Measurements from ENCODE around the gene S100A2. TPM values are rescaled to one million over a fixed set of nuclear protein-coding genes. Genes with fewer than 3 reads are reported as not detected.
A peak's percentile ranks its signal among the peaks of the same experiment; 100 is the strongest.

Gene S100A2
- total RNA-seq, 1 experiment from 2014 or later, result not detected

DNA sequence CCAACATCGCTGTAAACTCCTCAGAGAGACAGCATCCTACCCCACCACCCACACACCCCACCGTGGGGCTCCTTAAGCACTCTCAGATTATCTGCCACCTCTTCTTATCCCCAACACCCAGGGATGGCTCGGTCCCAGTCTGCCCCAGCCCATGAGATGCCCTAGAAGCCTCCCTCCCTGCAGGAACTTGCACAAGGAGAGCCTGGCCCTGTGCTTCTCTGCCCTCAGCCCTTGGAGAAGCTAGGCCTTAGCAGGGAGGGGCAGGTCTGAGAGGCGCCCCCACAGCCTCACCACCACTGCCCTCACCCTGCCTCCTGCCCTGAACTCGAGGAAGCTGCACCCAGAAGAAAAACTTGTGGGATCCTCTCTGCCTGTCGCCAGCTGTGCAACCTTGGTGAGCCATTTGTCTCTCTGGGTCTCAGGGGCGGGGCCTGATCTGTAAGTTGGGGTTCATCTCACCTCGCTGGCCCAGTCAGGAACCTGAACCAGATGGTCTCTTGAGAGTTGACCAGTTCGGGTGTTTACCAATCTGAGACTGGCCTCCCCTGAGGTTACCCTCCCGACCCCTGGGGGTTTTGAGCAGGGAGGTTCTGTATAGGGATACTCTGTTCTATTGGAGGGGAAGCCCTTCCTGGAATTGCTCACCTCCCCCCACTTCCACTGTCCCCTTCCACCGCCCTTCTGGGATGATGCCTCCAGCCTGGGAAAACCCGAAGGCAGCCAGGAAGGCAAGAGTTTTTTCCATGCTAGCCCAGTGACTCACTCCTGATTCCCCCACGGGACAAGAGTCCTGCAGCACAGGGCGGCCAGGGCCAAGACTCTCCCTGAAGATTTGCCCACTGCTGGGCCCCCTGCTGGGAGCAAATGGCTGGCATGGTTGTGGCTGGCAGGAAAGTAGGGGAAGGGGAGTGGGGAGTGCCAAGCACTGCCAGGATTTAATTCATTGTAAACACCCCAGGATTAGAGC lies 16.6 kb downstream of the S100A2 start, which contains the start of gene S100A3:
Gene S100A3, minus strand, starts transcription at position 537 of the 967 bp plus-strand sequence. CDS start 773 bp downstream, outside the sequence.
- no peak within 1 kb of the TSS for H3K27ac ChIP-seq (ENCODE audit: low read length)
- no peak for DNase-seq
- no peaks in the 10 kb centered on the region for H3K27me3 ChIP-seq (ENCODE audit: low read length)
- H4K20me1 ChIP-seq (ENCODE audit: insufficient read depth, low read depth, low read length), result no peaks in the 10 kb centered on the region
- no peaks in the 10 kb centered on the region for H3K9me3 ChIP-seq (ENCODE audit: low read length)
- H3K79me2 ChIP-seq (ENCODE audit: low read length), result no peaks in the 10 kb centered on the region
- no peak within 1 kb of the TSS for H3K9ac ChIP-seq (ENCODE audit: low read length)
- peaks cover 14% of the 10 kb centered on the region for H3K4me1 ChIP-seq (ENCODE audit: low read length)
- H2AFZ ChIP-seq (ENCODE audit: low read length), result no peak within 1 kb of the TSS
- H3K4me2 ChIP-seq (ENCODE audit: low read depth, low read length, poor library complexity, severe bottlenecking), result no peak within 1 kb of the TSS
- no peak within 1 kb of the TSS for H3K4me3 ChIP-seq (ENCODE audit: low read length)
- no peaks in the 10 kb centered on the region for H3K36me3 ChIP-seq (ENCODE audit: insufficient read depth, low read length)
- H3K9me2 ChIP-seq (replicated peaks; ENCODE audit: insufficient read depth, low read length), result no peaks in the 10 kb centered on the region

DNA sequence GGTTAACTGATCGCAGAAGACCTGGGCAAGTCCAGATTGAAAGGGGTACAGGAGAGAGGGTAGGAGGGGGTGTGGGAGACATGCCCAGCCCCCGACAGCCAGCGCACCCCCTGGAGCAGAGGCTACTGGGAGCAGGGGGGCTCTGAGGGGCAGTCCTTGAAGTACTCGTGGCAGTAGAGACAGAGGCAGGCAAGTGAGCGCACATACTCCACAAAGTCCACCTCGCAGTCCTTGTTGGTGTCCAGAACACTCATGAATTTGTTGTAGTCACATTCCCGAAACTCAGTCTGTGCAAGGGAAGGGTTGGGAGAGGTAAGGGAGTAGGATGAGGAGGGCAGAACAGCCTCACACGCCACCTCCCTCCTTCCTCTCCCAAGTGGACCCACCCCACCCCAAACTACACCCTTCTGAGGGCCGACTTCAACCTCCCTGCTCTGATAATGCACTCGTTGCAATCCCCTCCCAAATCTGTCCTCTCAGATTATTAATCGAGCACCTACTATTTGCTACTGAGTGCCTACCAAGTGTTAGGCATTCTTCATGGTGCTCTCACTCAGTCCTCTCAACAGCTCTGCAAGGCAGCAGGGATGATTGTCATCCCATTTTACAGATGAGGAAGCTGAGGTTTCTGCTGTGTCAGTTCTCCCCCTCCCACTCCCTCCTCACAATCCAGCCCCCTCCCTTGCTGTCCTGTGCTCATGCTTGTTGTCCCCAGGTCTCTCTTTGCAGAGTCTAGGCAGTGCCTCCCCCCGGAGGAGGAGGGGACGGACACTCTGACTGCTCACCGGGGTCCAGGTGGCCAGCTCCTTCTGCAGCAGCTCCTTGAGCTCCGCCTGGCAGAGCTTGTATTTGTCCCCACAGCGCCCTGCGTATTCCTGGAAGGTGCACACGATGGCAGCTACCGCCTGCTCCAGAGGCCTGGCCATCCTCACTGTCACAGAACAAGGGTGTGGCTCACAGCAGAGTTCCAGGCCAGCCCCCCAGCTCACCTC lies 17.8 kb downstream of the S100A2 start:
- no peaks in the 10 kb centered on the region for H3K36me3 ChIP-seq (ENCODE audit: insufficient read depth, low read length)
- H3K27ac ChIP-seq (ENCODE audit: low read length), result no peak overlapping the region
- H3K9me2 ChIP-seq (replicated peaks; ENCODE audit: insufficient read depth, low read length), result no peaks in the 10 kb centered on the region
- DNase-seq, result no peak
- no peaks in the 10 kb centered on the region for H3K79me2 ChIP-seq (ENCODE audit: low read length)
- no peak overlapping the region for H2AFZ ChIP-seq (ENCODE audit: low read length)
- H3K4me2 ChIP-seq (ENCODE audit: low read depth, low read length, poor library complexity, severe bottlenecking), result no peak overlapping the region
- H3K4me3 ChIP-seq (ENCODE audit: low read length), result no peak overlapping the region
- H3K27me3 ChIP-seq (ENCODE audit: low read length), result no peaks in the 10 kb centered on the region
- no peak overlapping the region for H3K9ac ChIP-seq (ENCODE audit: low read length)
- H3K4me1 ChIP-seq (ENCODE audit: low read length), result peaks cover 14% of the 10 kb centered on the region
- no peaks in the 10 kb centered on the region for H4K20me1 ChIP-seq (ENCODE audit: insufficient read depth, low read depth, low read length)
- no peaks in the 10 kb centered on the region for H3K9me3 ChIP-seq (ENCODE audit: low read length)

DNA sequence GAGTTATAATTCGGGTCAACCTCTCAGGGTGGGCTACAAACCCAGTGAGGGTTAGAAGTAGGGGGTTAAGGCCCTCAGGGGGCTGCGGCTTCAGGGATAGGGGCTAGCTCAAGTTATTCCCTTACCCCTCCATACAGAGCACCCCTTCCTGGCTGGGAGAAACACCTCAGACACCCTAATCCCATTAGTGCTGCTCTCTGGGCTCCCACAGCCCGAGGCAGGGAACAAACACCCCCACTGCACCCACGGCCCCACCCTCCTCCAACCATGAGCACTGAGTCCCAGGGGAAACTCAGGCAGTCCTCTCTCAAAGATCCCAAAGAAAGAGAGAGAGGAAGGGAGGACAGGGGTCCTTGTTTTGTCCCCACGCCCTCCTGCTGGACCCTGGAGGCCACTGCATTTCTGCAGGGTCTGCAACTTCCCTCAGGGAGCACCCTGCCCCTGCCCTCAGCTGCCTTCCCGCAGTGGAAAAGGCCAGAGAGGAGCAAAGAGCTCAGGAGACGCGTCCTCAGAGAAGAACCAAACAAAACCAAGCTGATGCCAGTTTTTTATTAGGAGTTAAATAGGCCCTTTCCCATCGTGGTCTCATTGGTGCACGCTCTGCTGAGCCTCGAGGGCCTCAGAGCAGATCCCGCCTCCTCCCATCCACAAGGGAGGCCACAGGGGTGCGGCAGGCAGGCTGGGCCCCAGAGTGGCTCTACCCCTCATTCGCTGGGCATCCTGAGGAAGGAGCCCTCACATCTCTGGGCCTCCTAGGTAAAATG lies 18.7 kb downstream of the S100A2 start:
- no peak overlapping the region for H3K4me2 ChIP-seq (ENCODE audit: low read depth, low read length, poor library complexity, severe bottlenecking)
- no peak overlapping the region for H3K4me3 ChIP-seq (ENCODE audit: low read length)
- no peaks in the 10 kb centered on the region for H3K36me3 ChIP-seq (ENCODE audit: insufficient read depth, low read length)
- no peak for DNase-seq
- H3K9me2 ChIP-seq (replicated peaks; ENCODE audit: insufficient read depth, low read length), result no peaks in the 10 kb centered on the region
- H3K79me2 ChIP-seq (ENCODE audit: low read length), result no peaks in the 10 kb centered on the region
- H3K27ac ChIP-seq (ENCODE audit: low read length), result no peak overlapping the region
- no peaks in the 10 kb centered on the region for H3K27me3 ChIP-seq (ENCODE audit: low read length)
- no peaks in the 10 kb centered on the region for H3K9me3 ChIP-seq (ENCODE audit: low read length)
- H3K9ac ChIP-seq (ENCODE audit: low read length), result no peak overlapping the region
- H2AFZ ChIP-seq (ENCODE audit: low read length), result no peak overlapping the region
- no peaks in the 10 kb centered on the region for H4K20me1 ChIP-seq (ENCODE audit: insufficient read depth, low read depth, low read length)
- peaks cover 14% of the 10 kb centered on the region for H3K4me1 ChIP-seq (ENCODE audit: low read length)

DNA sequence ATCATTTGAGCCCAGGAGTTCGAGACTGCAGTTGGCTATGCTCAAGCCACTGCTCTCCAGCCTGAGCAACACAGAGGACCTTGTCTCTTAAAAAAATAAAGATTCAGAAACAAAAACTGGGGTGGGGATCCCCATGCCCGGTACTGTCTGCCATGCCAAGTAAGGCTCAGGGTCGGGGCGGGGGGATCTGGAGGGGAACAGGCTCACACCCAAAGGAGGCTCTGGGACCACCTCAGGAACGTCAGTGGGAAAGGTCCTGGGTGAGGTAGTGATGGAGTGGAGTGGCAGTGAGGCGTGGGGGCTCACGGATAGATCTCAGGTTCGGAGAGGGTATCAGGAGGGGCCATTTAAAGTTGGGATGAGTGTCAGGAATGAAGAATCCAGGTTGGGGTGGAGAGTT lies 19.3 kb downstream of the S100A2 start:
- no peak overlapping the region for H3K4me3 ChIP-seq (ENCODE audit: low read length)
- no peaks in the 10 kb centered on the region for H3K9me2 ChIP-seq (replicated peaks; ENCODE audit: insufficient read depth, low read length)
- no peak overlapping the region for H3K9ac ChIP-seq (ENCODE audit: low read length)
- no peak overlapping the region for H3K27ac ChIP-seq (ENCODE audit: low read length)
- H3K36me3 ChIP-seq (ENCODE audit: insufficient read depth, low read length), result no peaks in the 10 kb centered on the region
- no peak overlapping the region for H3K4me2 ChIP-seq (ENCODE audit: low read depth, low read length, poor library complexity, severe bottlenecking)
- H3K79me2 ChIP-seq (ENCODE audit: low read length), result no peaks in the 10 kb centered on the region
- no peaks in the 10 kb centered on the region for H3K27me3 ChIP-seq (ENCODE audit: low read length)
- no peaks in the 10 kb centered on the region for H3K9me3 ChIP-seq (ENCODE audit: low read length)
- H3K4me1 ChIP-seq (ENCODE audit: low read length), result peaks cover 14% of the 10 kb centered on the region
- DNase-seq, result no peak
- H4K20me1 ChIP-seq (ENCODE audit: insufficient read depth, low read depth, low read length), result no peaks in the 10 kb centered on the region
- H2AFZ ChIP-seq (ENCODE audit: low read length), result no peak overlapping the region

DNA sequence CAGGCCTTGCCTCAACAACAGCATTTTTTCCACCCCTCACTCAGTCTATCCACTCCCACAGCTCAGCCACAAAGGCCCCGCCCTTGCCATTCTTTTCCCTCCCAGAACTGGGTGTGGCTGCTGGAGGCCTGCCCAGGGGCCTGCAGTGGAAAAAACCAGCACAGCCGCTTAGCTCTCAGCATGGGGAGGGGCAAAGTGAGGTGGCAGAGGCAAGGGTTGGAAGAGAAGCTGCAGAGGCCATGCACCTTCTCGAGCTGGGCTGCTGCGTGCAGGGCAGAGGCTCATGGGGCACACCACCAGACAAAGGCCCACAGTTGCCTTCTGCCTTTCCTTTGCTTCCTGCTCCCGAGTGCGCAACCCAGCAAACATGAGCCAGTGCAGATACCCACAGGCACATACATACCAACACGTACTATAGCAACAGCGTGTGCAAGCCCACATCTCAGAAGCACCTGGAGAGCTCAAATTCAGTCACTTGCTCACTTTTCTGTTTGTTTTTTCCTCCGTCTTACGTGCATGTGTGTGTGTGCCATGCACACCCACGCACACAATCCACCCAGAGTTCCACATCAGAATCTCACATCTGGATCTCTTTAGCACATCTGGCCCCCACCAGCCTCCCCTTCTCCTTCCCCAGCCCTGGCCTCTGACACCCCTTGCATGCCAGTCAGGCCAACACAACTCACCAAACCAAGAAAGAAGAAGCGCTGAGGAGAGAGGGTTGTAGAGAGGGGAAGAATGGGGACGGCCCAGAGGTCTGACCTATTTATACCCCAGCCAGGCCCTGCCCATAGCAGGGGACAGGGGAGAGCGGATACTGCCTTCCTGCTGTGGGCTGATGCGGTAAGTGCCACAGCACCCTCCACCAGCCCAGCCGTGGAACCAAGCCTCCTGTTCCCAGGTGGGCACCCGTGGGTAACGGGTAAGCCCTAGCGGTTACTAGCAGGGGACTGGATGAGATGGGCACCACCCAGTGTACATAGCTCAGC lies 20.3 kb downstream of the S100A2 start, which contains the start of gene S100A4:
Gene S100A4, minus strand, starts transcription at position 740 of the 989 bp plus-strand sequence. CDS start 1,012 bp downstream, outside the sequence.
- Histone ChIP-seq H3K36me3 (ENCODE audit: insufficient read depth, low read length) (no peaks in the 10 kb centered on the region), H3K79me2 (ENCODE audit: low read length) (no peaks in the 10 kb centered on the region), H3K27ac (ENCODE audit: low read length) (no peak within 1 kb of the TSS), H4K20me1 (ENCODE audit: insufficient read depth, low read depth, low read length) (no peaks in the 10 kb centered on the region), H3K9ac (ENCODE audit: low read length) (no peak within 1 kb of the TSS; the same call in 1 of the 2 replicates), H3K4me2 (ENCODE audit: low read depth, low read length, poor library complexity, severe bottlenecking) (no peak within 1 kb of the TSS), H3K4me1 (ENCODE audit: low read length) (peaks cover 14% of the 10 kb centered on the region), H2AFZ (ENCODE audit: low read length) (0 out of 2 replicates have a peak within 1 kb of the TSS, but pooled peaks have one; percentile 0), H3K4me3 (ENCODE audit: low read length) (no peak within 1 kb of the TSS), H3K27me3 (ENCODE audit: low read length) (no peaks in the 10 kb centered on the region), H3K9me3 (ENCODE audit: low read length) (no peaks in the 10 kb centered on the region), H3K9me2 (replicated peaks; ENCODE audit: insufficient read depth, low read length) (no peaks in the 10 kb centered on the region)
- peak; percentile 82 for DNase-seq

DNA sequence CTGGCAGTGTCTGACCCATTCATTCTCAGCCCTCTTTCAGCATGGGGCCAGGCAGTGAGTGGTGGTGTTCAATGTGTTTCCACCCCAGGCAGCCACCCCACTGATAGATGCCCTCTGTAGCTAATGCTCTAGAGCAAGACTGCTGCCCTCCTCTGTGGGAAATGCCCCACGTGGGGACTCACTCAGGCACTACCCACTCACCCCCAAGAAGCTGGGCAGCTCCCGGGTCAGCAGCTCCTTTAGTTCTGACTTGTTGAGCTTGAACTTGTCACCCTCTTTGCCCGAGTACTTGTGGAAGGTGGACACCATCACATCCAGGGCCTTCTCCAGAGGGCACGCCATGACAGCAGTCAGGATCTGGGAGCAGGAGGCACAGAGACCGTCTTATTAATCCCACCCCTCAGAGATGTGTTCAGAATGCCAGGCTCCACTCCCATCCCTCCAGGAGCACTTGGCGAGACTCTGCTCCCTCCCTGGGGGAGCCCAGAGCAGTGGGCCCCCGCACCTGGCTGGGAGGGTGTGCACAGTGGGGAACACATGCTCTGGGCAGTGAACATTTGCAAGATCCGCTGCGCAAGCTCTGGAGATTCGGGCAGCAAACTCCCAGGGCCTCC lies 21.1 kb downstream of the S100A2 start:
- no peak overlapping the region for H3K27ac ChIP-seq (ENCODE audit: low read length)

More for the DNA sequence above, 21.1 kb downstream of the S100A2 start:
- H3K9ac ChIP-seq (ENCODE audit: low read length), result no peak overlapping the region
- no peak overlapping the region for H3K4me3 ChIP-seq (ENCODE audit: low read length)
- no peaks in the 10 kb centered on the region for H3K79me2 ChIP-seq (ENCODE audit: low read length)
- H4K20me1 ChIP-seq (ENCODE audit: insufficient read depth, low read depth, low read length), result no peaks in the 10 kb centered on the region
- no peak overlapping the region for H3K4me2 ChIP-seq (ENCODE audit: low read depth, low read length, poor library complexity, severe bottlenecking)
- no peaks in the 10 kb centered on the region for H3K9me3 ChIP-seq (ENCODE audit: low read length)
- no peak overlapping the region for H2AFZ ChIP-seq (ENCODE audit: low read length)
- peaks cover 14% of the 10 kb centered on the region for H3K4me1 ChIP-seq (ENCODE audit: low read length)
- no peak for DNase-seq
- H3K9me2 ChIP-seq (replicated peaks; ENCODE audit: insufficient read depth, low read length), result no peaks in the 10 kb centered on the region
- no peaks in the 10 kb centered on the region for H3K36me3 ChIP-seq (ENCODE audit: insufficient read depth, low read length)
- H3K27me3 ChIP-seq (ENCODE audit: low read length), result no peaks in the 10 kb centered on the region
